Coronary artery (tissue), 2 donors: Measurements from ENCODE around the gene SESTD1.

Experiments used
- DNase-seq: peaks from one replicate; pipeline ENCODE4 v3.0.0-alpha.2; 2017; ENCODE audit warnings: low spot score
- H3K27ac ChIP-seq, 2 donors: fragments of 200-600 bp; sonication (generic); one replicate each; pipeline ENCODE4 v1.5.1; 2016 to 2019
- H3K4me3 ChIP-seq: fragments of 200-600 bp; sonication (generic); 2 replicates; pipeline ENCODE4 v1.5.1; 2016; ENCODE audit warnings: mild to moderate bottlenecking, moderate library complexity
- CTCF ChIP-seq: fragments of 200-600 bp; sonication (generic); IDR thresholded peaks from one replicate; pipeline ENCODE4 v1.5.1; 2019; ENCODE audit warnings: antibody characterized with exemption

The SESTD1 gene

GRCh38 chr2:179261151-179261825 is 3.3 kb downstream of the SESTD1 start:
- no peak for DNase-seq
- Histone ChIP-seq H3K27ac (no peak overlapping the region), H3K4me3 (peak overlapping the region; percentile 88)
- no peak for TF ChIP-seq CTCF

GRCh38 chr2:179260224-179260623 is 4.4 kb downstream of the SESTD1 start:
- DNase-seq, result no peak
- H3K27ac ChIP-seq, result no peak overlapping the region
- H3K4me3 ChIP-seq, result no peak overlapping the region
- TF ChIP-seq CTCF, result no peak

- DNase-seq, result no peak
- no peak for TF ChIP-seq CTCF
- Histone ChIP-seq H3K27ac (no peak overlapping the region), H3K4me3 (no peak overlapping the region)
Observed at GRCh38 chr2:179255129-179255528, 9.5 kb downstream of the SESTD1 start.

GRCh38 chr2:179253226-179253625 is 11.4 kb downstream of the SESTD1 start:
- Histone ChIP-seq H3K4me3 (no peak overlapping the region), H3K27ac (no peak overlapping the region)
- TF ChIP-seq CTCF, result no peak
- DNase-seq, result no peak

GRCh38 chr2:179252423-179252822 is 12.2 kb downstream of the SESTD1 start:
- no peak for DNase-seq
- no peak overlapping the region for H3K27ac ChIP-seq
- H3K4me3 ChIP-seq, result no peak overlapping the region
- no peak for TF ChIP-seq CTCF

- Histone ChIP-seq H3K27ac (no peak overlapping the region), H3K4me3 (no peak overlapping the region)
- no peak for DNase-seq
- no peak for TF ChIP-seq CTCF
Observed at GRCh38 chr2:179251870-179252269, 12.8 kb downstream of the SESTD1 start.

- no peak overlapping the region for H3K27ac ChIP-seq
- no peak overlapping the region for H3K4me3 ChIP-seq
- TF ChIP-seq CTCF, result no peak
- DNase-seq, result no peak
Observed at GRCh38 chr2:179250848-179251504, 13.7 kb downstream of the SESTD1 start.
